Suppressor macrophage treated with lipopolysaccharide for 1 hour (primary cell): Measurements from ENCODE around the gene RBMS3.

Experiments used
- DNase-seq, 3 donors: peaks; one replicate each; pipeline ENCODE4 v3.0.0-alpha.2; 2020 to 2022

Gene RBMS3

DNA sequence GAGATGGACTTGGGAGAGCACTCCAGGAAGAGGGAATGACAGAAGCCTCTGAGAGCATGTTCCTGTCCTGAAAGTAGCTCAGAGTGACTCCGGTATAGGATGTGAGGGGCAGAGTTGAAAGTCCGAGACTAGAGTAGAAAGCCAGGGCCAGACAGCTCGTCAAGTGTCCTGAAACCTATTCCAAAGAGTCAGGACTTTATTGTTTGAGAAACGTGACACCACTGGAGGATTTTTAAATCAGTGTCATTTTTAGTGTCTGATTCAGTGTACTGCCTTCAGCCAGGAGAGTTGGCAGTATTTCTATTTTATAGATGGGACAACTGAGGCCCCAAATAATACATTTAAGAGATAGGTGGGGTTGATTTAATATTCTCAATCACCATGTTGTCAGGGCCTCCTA is 1.6 kb upstream of the RBMS3 start:
- DNase-seq: no peak

DNA sequence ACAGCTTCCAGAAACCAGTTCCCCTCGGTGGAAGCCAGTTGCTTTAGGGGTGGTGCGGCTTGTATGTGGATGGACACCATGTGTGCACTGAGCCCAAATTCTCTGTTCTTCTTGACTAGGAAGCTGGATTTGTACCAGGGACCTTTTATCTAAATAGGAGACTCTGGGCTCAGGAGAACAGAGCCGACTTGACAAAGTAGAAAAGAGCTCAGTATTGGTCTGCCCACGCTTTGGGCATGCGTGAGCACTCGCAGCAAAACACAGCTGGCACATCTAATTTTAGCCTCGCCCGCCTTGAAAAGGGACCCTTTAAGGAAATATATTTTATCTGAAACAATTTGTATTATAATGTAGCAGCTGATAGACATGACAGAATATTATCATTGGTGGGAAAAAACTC is 1.1 kb upstream of the RBMS3 start:
- DNase-seq: no peak

DNA sequence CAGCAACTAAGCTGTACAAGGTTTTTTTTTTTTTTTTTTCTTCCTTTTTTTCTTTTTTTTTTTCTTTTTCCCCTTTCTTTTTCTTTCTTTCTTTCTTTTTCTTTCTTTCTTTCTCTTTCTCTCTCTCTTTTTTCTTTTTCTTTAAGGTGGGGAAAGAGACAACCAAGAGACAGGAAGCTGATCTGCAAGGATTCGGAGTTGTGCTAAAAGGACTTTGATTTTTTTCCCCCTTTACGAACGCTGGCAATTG is 148 bp downstream of the RBMS3 start:
- no peak for DNase-seq

DNA sequence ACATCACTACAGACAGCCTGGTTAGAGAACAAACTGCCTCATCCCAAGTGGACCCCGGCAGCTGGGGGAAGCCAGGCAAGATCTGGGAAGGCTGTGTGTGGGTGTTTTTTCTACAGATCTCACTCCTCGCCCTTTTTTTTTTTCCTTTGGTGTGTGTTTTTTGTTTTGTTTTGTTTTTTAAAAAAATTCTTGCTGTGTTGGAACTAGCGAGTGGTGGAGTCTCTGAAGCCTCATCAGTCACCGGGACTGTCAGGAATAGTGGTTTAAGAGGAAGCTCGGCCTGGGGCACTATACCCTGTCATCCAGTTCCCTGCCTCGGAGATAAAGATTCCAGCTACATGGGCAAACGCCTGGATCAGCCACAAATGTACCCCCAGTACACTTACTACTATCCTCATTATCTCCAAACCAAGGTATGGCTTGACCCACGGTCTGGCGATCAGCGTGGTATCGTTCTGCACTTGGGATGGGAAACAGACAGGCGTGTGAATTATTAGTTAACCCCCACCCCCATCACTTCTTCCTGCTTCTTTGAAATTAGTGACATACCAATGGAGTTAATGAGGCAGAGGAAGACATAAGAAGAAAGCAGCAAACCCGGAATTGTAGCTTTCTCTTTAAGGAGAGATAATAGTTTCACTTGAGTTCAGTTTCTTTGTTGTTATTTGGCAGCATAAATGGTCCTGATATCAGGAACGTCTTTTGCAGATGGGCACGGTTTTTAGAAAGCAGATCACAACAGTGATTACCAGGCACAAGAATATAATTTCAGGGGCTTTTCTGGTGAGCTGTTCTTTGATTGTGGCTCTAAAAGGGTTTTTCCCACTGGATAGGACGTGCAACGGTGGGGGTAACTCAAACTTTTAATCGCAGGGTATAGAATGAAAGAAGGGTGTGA is 722 bp downstream of the RBMS3 start:
- DNase-seq: peak in 2 of 3 donors; percentile 25 to 39

DNA sequence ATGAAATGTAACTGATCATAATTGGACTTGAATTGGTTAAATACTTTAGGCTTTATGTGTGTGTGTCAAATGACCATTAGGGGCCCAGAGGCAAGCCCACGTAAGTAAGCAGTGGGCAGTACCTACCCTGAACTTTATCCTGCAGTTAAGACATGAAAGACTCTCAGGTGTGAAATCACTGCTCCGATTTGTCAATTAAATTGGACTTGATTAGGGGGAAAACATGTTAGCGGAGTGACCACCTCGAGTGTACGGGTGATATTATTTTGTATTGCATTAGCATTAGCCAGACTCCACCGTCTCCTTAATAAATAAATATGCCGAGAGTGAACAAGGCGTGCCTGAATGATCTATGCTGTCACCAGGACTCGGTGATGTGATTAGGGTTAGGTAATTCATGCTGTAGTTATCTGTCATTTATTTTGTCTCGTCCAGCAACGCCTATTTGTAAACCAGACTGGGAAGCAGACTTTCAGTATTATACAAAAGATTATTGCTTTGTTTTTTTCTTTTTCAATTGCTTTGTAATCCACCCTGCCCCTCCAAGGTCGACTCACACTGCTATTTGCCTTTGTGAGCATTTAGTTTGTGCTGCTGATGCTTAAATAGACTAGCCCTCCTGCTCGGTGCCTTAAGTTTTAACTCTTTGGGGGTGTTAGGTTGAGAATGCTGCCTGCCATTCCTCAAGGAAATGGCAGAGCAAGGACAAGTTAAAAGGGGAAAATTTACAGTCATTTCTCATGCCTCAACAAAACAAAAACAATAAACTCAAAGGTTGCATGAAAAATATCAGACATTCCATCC is 1.8 kb downstream of the RBMS3 start:
- DNase-seq: no peak

DNA sequence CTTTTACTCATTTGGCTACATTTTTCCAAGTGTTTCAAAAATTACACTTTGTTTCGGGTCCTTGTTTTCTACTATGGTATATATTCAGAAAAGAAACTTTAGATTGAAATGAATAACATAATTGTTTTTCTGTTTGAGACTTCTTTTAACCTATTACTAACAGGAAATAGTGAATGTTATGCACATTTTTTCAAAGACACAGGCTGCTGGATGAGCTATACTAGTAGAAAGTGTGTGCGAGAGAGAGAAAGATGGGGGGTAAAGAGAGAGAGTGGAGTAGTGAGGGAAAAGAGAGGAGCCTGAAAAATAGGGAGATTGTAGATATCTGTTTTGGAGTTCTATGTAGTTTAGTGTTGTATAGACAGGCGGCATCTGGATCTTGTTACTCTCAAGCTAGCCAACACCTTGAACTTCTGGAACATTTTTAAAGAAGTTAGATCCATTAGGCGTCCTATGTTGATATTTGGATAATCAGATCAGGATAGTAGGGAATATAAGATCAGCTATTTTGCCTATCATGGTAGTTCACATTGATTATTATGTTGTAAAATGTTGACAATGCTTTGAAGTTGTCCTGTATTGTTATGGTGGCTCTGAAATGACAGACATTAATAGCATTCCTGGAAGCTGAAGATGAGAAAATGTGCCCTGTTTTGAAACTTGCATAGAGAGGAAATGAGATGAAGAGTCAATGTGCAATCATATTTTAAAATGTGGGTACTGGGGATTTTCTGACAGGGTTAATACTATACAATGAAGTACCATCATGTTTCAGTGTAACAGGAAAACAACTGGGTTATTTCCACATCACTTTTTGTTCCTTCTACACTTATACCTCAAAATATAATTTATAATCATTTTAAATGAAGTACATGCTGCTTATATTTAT is 2.6 kb downstream of the RBMS3 start:
- no peak for DNase-seq

DNA sequence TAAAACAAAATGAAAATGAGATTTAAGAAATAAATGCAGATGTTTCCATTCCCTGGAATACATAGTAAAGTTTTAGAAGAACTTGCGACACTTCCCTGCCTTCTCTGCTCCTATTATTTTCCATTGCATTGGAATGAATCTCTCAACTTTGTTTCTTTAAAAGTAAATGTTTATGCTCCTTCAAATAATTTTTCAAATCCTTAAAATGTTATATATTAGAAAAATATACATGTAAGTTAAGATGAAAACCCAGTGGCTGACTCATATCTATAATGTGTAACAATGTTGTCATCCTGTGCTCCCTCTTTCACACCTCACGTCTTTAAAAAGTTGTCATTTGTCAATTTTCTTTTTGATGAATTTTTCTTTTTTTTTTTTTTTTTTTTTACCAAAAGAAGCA is 3.6 kb downstream of the RBMS3 start:
- DNase-seq: no peak

DNA sequence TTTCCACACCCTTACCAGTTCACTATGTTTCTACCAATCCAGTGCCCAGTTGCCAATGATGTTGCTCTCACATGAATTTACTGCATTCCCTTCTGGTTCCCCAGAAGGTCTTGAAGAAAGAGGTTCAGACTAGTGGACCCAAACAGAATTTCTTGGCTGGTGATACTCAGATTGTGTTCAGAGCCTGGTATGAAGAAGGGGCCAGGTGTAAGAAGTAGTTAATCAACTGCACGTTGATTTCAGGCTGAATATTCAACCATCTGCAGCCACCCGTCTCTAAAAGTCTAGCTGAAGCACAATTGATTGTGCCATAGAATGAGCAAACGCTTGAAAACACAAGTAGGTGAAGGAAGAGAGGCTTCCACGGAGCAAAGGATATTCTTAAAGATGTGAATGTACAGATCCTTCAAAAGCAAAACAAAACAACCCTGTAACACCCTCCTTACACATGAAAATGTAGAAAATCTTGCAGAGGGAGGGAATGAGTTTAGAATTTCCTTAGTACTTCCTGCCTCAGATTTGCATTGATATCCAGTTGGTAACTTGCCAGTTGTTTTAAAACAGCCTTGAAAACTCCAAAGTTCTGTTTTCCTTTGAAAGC is 4.7 kb downstream of the RBMS3 start:
- DNase-seq: no peak

DNA sequence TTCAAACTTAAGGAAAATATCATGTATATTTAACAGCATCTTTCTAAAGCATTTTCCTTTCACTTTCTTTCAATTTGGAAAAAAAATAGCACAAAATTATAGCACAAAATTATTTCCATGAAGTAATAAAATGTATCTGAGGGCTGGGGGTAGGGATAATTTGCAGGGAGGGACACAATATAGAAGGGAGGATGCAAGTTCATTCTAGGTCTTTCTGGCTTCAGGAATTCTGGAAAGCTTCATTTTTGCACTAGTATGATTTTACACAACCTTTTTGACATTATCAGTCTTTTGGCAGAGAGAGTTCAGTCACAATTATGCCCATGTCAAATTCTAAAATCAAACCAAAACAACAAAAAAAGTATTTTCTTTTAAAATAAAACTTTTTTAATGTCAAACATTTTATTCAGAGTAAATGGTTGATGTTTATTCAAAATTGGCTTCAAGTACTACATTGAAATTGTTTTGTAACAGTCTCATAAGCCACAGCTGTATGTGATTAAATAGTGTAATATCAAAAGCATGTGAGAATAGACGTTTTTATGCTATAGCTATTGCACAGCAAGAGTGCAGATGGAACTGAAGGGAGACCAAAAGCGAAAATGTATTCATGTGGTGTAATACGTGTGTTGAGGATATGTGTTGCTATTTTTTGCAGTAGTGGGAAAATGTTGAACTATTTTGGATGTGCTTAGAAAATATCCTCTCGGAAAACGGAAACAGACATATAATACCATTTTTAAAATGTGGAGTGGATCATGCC is 5.8 kb downstream of the RBMS3 start:
- no peak for DNase-seq

DNA sequence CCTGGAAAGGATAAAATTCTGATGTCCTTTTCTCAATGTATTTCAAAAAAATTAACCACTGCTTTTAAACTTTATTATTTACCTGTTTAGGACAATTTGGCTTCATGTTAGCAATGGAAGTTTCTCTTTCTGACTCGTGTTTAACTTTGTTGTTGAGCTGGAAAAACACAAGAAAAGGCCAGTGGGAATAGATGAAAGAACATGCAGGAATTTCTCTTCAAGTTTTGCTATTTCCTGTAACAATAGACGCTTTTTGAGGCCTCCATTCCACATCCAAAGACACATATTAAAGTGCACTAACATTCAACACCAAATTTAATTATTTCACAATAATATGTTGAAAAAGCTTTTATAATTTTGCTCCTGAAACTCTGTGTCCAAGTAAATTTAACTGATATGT is 9.7 kb downstream of the RBMS3 start:
- DNase-seq: no peak

DNA sequence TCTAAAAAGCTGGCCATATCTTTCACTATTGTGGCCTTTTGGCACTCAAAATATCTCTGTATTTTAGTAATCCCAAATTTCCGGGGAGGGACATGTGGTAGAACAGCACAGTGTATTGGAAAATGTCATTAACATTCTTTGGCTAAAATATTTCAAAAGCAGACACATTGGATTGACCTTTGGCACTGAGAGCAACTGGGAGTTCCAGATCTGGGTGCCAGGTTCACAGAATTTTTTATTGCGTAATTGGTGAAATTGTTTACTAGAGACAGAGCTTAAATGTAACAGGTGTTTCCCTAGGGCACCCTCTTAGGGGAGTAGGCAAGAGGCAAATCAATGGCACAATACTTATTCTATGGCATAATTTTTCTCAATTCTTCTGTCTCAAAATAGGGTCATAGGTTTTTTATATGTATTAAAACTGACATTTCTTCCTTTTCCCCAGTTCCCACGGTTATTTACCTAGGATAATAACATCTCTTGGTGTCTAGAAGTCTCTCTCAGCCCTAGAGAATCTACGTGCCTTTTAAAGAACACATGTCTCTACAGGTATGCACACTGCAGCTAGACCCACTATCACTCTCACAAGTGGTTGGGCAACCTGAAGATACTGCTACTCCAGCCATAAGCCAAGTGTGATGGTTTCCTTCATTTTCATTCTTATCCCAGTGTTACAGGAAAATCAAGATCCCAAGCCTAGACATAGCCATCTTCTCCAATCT is 10.6 kb downstream of the RBMS3 start:
- no peak for DNase-seq

DNA sequence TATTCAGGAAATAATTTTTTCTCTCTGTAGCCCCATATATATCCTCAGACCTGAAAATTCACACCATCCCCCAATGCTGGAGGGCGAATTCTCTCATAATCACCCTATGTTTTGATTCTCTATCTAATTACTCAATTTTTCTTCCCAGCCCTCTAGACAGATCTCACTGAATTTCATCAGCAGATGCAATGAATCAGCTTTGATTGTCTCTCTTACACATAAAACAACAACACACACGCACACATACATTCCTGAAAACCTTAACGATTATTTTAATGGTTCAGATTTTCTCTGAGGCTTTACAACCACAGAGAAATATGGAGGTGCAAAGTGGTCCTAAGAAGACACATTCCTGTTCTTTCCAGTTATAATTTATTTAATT is 11.1 kb downstream of the RBMS3 start:
- DNase-seq: no peak

DNA sequence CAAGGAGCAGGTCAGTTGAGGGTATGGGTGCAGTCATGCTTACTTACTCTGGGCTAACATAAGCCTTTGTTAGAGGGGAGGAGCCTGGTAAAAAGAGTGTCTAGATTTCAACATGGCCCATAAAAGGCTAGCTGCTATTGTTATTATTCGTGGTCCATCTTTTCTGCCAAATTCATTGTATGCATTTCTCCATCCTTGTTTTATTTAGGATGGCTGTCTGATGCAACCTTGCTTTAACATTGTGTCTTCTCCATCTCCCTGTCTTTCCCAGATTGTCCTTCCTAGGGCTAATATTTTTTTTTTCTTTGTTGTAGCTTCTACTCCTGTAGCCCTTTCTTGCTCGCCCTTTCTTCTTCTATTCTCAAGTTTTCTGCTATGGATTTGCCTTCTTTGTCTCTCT is 12.6 kb downstream of the RBMS3 start:
- no peak for DNase-seq

DNA sequence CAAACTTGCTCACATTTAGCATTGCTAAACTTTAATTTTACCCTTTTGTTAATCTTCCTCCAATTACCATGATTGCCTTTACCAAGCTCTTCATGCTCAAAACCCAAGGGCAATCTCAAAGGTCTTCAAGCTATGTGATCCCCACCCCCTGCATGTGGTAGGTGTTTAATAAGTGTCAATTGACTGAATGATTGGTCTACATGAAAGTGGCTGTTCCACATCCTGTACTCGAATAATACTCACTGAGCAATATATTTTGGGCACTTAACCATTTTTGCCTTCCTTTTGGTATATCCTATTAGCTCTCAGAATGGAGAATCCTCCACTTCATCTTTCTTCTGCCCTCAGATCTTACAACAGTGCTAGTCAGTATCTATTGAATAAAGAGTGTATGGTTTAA is 17.1 kb downstream of the RBMS3 start:
- DNase-seq: no peak

DNA sequence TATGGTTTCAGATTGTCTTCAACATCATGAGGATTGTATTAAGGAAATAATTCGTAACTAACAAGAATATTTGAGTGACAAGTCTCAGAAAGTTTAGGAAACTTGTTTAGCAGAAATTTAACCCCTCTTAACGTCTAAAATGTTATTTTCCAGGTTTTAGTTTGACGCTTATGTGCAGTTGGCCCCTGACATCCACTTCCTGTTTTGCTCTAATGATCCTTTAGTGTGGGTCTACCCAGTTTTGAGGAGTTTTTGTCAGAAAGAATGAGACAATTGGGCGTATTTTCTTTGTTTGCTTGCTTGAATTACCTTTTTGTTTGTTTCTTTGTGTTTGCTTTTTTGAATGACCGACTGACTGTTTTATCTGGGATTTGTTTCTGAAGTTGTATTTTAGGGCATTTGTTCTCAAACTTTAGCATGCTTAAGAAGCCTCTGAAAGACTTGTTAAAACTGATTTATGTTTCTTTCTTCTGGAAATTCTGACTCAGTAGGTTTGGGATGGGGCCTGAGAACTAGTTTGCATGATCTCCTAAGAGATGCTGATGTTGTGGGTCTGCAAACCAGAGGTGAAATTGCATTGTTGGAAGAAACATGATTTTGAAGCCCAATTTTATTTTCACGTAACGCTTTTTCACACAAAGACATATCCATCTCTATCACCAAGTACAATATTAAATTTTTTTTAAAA is 20.6 kb downstream of the RBMS3 start:
- DNase-seq: no peak

DNA sequence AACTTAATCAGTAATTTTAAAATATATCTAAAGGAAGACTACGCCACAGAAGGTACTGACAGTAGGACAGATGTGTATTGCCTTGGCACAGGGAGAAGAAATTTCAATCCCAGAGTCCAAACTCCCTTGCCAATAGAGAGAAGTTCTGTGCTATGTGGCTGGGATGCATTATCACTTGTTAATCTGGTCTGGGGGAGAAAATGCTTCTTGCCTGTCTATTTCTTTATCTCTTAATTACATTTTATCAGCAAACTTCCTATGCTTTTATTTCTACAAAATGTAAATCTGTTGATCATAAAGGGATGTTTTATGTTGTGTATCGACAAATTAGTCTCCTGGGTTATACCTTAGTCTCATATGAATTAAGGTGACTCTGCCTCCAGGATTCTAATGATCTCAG is 21.7 kb downstream of the RBMS3 start:
- no peak for DNase-seq

DNA sequence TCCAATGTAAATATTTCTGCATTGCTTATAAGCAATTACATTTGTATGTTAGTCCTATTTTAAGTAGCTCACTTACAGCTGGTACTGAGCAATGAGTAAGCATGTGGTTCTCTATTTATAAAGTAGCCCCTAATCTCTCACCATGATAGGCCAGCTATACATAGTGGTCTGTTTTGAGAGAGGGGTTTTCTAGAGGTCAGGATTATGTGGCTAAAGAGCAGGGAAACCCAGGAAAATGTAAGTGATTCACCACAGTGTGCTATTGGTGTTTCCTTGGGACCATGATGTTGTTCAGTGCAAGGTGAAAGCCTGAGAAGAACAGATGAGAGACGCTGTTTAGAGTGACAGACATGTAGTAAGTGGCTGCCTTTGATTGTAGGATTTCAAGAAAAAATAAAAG is 26.4 kb downstream of the RBMS3 start:
- DNase-seq: no peak

DNA sequence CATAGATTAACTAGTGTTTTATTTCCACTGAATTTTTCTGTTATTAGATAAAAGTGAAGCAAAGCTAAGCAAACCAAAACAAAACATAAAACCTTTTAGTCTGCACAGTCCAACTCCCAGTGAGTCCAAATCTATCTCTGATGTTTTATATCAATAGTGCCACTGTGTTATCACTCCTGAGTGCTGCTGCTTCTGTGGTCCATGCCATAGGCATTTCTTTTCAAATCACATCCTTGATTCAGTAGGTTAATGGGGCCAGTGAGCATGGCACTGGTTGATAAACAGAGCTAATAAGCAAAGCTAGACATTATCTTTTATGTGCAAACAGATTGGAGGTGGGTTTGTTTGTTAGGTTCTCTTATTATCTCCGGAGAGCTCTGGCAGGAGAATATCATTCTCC is 30.0 kb downstream of the RBMS3 start:
- no peak for DNase-seq

DNA sequence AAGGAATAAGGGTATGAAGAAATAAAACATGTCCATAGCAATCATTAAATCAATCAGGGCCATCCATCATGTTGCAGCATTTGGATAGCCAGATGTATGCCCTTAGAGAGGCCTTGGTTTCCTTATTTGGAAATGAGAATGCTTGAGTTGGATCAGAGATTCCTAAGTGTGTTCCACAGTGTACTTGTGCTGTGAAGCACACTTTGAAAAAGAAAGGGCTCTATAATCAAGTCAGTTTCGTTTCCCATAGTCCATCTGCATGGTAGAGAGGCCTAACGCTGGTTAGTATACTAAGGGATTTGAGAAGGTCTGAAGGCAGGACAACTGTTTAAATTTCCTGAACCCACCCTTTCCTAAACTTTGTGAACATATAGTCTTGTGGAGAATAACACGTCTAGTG is 30.9 kb downstream of the RBMS3 start:
- no peak for DNase-seq

DNA sequence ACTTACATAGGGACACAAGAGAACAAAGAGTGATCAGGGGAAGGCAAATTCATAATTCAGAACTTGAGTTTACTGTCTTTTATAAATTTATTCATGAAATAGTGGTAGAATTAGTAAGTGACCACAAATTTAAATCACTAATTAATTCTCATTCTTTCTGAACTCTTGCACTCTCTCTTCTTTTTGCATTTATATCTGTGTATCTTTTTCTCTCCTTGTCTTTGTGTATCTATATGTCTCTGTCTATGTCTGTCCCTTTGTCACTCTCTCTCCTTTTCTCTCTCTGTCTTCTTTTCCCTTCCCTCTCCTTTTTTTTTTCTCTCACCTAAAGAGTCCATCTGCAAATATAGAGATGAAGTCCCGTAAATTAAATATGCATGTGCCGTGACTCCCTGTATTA is 31.5 kb downstream of the RBMS3 start:
- no peak for DNase-seq

DNA sequence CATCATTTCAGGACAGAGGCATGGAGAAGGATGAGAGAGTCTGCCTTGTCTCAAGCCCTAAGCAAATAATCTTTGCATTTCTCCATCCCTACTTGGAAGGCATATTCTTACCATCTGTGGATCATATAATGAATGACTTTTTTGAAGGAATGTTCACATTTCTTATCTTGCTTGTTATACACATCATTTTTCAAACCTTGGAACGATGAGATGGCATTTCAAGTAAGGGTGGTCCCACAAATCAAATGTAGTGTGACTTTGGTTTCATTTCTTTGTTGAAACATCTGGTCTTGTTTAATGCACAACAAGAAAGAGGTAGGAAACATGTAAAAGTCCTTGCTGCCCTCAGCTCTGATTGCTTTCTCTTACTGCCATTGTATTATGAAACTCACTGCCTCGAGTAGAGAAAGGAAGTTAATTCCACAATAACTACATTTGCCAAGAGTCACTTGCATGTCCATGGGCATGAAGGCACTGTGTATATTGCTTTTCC is 32.1 kb downstream of the RBMS3 start:
- DNase-seq: no peak
